SHP77 (cell line): Measurements from ENCODE around the gene NANOS2.

Experiments
- DNase-seq, 2 experiments: peaks; one replicate each; lab custom pipeline; 2025; lab: John Stamatoyannopoulos, UW

NANOS2 gene

DNA sequence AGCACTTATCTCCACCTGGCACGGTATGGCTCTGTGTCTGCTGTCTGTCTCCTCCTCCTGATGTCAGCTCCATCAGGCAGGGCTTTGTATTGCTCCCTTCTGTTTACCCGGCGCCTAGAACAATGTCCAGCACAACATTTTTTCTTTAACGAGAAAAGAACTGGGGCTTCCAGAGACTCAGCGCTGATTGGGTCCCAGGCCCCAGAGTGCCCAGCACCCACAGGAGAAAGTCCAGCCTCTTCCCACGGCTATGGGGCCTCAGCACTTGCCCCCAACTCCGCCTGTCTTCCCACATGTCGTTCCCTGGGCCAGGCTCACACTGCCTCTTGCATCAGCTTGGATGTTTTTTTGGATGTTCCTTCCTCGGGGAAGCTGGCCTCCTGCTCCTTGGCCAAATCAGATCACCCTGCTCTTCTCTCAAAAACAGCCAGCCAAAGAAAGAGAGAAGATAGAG, 19.0 kb downstream of the NANOS2 start:
- DNase-seq, result no peak

DNA sequence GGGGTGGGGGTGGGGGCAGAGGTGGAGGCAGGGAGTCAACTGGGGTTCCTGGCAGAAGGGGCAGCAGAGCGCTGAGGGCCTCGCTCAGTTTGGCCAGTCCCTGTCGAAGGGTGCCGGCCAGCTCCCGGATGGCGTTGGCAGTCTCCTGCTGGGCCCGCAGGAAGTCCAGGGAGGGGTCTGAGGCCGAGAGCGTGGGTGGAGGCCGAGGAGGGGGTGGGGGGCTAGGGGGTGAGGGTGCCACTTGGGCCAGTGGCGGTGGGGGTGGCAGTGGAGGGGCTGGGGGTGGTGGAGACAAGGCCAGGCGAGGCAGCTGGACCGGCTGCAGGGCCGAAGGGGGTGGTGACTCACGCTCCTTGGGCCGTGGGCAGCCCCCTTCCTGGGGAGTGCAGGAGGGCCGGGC, 23.7 kb downstream of the NANOS2 start:
- DNase-seq, result no peak

DNA sequence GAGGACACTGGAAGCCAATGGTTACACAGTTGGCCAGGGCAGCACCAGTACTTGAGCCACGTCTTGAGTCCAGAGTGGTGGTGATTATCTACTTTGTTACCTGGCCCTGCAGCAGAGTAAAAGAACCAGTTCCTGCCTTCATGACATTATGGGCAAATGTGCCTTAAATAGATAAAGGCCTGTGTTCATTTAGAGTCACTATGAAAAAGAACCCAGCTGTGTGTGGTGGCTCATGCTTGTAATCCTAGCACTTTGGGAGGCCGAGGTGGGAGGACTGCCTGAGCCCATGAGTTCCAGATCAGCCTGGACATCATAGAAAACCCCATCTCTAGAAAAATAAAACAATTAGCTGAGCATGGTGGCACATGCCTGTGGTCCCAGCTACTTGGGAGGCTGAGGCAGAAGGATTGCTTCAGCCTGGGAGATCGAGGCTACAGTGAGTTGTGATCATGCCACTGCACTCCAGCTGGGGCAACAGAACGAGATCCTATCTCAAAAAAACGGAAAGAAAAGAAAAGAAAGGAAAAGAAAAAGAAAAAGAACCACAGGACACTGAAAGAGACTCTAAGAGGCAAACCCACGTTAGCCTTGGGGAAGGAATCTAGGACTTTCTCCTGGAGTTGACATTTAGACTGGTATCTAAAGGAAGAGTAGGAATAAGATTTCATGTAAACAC, 25.2 kb downstream of the NANOS2 start:
- DNase-seq, result no peak

DNA sequence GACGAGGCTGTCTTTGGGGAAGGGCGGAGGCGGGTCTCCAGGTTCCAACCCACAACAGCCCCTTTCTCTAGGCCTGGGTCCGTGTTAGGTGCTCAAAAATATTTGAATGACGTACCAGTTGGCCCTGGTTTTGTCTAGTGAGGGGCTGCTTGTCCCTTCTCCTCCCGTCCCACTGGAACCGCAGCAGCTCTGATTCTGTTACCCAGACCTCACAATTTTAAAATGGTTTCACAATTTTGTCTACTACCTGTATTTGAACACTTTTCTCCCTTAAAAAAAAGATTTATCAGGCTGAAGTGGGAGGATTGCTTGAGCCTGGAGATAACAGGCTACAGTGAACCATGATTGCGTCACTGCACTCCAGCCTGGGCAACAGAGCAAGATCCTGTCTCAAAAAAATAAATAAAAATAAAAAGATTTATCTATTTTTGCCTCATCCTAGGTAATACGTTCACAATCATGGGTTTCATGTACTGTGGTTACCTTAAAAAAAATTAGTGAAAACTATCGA, 27.3 kb downstream of the NANOS2 start:
- peak in 1 of 2 experiments; percentile 47 for DNase-seq

DNA sequence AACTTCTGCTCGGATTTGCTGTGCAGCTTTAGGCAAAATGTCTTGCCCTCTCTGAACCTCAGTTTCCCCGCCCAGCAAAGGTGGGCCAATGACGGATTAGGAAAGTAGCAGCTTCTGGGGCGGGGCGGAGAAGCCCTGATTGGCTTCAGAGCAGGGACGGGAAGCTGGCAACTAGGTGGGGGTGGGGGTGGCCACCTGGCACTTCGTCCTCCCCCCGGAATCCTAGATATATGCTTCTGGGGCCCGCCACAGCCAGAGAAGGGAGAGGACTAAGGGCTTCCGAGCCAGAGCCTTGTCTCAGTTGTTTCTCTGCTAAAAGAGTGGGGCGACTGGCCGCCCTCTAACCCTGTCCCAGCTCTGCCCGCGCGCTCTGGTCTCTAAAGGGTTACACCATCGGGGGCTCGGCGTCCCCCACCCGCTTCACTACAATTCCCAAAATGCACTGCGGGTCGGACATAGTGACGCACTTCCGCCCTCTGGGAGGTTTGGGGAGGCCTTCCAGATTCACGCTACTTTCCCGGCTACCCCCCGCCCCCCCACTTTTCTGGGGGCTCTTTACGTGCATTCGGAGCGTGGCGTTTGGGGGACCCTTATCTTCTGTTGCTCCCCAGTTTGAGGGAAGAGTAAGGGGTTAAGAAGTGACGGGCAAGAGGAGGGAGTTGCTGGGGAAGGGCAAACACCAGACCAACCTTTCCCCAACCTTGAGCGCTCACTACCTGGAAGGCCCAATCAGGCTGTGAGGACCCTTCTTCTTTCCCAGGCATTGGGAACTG, 28.0 kb downstream of the NANOS2 start:
- DNase-seq, result peak; percentile 86 to 89

DNA sequence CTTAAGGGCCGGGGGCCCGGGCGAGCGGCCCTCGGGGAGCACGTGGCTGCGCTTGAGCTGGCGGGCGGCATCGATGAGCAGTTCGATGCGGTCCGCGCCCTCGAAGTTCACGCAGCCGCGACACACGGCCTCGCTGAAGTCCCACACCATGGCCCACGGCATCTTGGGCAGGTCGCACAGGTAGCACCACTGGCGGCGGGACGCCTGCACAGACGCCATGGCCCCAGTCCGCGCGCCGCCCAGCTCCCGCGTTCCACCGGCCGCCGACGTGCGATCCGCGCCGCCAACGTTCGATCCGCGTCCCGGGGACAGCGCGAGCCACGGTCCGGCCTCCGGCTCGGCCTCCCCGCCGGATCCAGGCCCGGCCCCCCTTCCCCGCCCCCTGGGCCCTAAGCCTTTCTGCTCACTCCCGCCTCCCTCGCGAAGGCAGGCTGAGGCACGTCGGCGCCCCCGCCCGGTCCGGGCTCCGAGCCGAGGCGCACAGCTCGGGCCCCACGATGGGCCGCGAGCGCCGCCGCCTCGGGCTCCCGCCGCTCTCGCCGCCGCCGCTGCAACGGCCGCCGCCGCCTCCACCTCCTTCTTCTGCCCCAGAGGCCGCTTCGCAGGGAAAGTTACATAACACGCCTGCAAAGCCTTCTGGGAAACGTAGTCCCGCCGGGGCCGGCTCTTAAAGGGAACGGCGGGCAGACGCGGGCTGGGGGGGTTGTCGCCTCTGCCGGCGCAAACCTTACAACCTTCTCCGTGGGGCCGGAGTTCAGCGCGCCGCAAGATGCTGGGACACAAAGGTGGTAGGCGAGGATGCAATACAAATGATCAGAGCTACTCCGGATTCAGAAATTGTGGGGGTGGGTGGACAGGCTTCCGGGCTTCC, 28.8 kb downstream of the NANOS2 start, which contains the start of gene IRF2BP1:
Gene IRF2BP1, minus strand, starts transcription at position 586 of the 871 bp plus-strand sequence. Its CDS starts 367 bp downstream, at position 219.
- peak; percentile 64 to 88 for DNase-seq

DNA sequence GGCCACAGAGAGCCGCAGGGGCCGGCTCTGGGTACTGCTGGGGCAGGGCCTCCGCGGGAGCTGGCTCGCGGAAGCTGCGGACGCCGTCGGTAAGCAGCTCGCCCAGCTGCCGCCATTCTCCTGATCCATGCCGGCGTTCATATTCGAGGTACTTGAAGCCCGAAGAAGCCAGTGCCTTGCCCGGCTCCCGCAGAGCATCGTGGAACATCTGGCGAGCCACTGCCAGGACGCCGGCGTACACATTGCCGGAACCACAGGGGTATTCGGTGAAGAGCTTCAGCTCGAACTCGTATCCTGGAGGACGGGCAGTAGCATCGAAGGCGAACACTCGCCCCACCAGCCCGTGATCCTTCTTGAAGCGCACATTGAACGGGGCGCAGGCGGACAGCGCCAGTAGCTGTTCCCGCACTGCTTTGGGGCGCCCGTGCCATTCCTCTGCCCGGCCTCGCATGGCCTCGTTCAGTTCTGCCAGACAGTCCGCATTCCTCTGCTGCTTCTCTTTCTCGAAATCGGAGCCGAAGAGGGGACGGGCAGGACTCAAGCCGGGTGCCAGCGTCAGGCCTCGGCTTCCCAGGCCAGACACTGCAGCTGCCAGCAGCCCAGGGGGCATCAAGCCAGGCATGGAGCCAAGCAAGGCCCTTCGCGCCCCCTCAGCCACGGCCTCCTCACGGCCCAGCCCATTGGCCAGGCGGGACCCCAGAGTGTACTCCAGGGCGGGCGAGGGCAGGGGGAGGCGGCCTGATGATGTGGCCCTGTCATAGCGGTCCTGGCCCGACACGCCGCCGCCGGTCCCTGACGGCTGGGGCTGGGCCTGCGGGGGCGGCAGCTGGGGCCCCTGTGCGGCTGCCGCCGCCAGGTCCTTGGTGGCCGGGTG, 29.7 kb downstream of the NANOS2 start:
- peak in 1 of 2 experiments; percentile 18 for DNase-seq

DNA sequence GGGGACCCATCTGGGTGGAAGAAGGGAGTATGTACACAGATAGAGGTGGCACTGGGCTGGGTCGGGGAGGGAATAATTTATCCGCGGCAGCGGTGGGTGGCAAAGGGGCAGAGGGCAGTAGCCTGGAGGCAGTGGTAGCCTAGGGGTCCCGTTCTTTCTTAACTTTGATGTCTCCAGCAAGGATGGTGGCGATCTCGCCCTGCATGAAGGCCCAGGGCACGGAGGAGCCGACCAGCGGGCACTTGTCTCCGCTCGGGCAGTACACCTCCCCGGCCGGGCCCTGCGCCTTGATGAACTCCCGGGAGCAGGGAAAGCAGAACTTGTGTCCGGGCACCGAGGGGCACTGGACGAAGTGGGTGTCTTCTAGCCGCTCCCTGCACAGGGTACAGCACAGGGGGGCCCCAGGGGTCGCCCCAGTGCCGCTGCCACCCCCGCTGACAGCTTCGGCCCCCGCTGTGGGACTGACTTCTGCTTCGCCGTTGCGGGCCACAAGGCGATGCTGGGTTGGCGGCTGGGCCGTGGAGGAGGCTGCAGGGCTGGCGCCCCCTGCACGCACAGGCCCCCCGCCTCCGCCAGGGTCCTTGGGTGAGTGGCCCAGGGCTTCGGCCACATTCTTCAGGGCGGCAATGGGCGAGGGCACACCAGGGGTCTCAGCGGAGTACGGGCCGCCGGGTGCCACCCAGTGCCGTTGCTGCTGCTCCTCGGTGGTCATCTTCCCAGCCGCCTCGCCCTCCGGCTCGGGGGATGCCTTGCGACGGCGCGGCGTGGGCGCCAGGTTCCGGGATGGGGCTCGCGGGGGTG, 30.5 kb downstream of the NANOS2 start:
- no peak for DNase-seq

DNA sequence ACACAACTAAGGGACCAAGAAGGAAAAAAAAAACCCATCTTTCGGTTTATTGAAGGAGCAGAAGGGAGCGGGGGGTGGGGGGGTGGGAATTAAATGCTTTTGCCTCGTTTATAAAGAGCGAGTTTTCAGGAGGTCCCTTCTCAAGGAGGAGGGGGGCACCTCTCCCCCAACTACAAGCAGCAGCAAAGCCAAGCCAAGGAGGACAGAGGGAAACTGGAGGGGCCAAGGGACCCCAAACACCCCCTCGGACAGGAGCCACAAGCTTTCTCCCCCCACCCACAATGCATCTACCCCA, 31.0 kb downstream of the NANOS2 start:
- DNase-seq, result no peak

DNA sequence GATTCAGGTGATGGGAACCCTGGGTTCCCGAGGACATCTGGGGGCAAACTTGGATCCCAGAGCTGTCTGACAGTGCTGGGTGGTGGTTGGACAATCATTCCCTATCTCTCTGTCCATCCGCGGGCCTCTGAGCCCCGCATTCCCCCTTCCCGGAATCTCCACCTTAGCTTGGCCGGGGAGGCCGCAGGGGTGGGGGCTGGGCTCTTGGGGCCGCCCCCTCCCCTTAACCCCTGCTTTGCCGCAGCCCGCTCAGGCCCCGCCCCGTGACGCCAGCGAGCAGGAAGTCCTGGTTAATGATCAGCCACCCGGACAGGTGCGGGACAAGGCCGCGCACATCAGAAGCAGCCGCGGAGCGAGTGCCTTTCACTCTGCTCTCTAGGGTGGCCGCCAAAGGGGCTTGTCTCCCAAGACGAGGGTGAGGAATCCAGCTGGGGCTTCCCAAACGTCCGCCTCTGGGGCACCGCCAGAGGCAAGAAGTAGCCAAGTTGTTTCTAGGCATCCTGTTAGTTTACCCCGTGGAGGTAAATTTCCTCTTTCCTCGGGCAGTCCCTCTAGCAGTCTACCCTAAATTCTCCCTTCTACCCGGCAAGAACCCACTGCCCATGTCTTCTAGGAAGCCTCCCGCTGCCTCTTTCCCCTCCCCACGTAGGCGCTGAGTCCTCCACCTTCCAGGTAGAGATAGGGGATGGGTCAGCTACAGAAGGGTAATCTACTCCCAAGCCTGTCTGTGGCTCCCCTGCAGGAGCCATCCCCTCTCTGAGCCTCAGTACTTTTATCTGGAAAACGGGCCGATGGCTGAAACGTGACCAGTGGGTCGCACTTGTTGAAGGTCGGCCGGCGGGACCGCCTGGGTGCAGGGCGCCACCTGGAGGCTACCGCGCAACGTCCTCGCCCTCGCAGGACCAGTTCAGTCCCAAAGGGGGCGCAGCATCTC, 31.7 kb downstream of the NANOS2 start:
- peak; percentile 70 to 81 for DNase-seq

DNA sequence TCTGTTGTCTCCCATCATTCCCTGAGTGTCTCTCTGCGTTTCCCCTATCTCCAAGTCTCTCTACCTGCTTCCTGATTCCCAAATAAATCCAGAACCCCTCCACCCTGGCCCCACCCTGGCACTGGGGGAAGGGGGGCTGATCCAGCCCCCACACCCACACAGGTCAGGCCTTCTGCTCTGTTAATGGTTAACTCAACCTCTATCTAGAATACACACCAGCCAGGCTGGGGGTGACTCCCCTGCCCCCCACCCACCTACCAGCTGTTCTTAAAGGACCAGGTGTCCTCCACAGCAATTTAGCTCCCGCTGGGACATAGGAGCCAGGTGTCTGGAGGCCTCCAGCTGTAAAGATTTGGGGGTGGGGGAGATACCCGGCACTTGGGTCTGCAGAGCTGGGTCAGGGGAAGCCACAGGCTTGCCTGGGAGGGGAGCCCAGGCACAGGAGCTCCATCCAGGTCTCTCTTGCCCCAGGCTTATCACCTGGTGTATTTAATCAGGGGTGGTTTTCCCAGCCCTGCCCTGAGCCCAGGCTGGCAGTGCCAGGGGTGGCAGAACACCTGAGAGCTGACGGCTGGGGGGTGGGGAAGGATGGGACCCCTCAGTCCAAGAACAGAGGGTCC, 32.6 kb downstream of the NANOS2 start:
- no peak for DNase-seq

DNA sequence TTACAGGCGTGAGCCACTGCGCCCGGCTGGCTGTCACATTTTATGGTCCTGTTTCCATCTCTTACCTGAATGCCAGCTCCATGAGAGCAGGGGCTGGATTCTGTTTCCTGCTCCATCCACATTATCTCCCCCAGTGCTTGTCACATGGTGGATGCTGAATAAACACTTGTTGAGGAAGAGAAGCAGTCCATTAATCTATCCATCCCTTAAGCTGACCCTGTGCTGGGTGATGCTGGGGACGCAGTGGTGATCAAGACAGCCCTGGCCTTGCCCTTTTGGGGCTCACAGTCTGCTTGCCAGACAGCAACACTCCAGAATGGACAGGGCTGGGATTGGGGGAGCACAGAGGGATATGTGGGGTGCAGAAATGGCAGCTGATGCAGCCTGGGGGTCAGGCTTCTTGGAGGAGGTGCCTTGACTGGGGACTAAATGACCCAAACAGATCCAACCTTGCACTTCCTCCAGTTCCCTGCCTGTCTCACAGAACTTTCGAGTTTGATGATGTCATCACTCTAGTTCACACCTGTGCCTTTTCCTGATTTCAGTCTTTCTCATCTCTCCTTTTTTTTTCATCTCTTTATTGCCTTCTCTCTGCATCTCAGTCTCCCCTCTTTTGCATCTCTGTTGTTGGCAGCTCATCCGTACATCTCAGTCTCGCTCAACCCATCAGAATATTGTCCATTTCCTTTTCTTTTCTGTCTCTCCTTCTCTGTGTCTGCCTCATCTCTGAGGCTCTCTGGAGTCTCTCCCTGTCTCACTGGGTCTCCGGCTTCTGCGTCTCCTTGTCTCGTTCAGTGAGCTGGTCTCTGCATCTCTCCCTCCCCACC, 33.3 kb downstream of the NANOS2 start:
- DNase-seq, result no peak

DNA sequence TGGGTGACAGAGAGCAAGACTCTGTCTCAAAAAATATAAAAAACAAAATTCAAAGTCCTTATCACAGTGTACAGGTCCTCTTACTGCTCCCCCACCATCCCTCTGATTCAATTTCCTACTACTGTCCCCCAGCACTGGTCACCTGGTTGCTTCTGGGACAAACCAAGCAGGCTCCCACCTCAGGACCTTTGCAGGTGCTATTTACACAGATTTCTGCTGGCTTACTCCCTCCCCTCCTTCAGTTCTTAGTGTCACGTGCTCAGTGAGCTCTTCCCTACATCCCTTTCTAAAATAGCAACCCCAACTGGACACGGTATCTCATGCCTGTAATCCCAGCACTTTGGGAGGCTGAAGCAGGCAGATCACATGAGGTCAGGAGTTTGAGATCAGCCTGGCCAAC, 34.6 kb downstream of the NANOS2 start:
- DNase-seq, result no peak

DNA sequence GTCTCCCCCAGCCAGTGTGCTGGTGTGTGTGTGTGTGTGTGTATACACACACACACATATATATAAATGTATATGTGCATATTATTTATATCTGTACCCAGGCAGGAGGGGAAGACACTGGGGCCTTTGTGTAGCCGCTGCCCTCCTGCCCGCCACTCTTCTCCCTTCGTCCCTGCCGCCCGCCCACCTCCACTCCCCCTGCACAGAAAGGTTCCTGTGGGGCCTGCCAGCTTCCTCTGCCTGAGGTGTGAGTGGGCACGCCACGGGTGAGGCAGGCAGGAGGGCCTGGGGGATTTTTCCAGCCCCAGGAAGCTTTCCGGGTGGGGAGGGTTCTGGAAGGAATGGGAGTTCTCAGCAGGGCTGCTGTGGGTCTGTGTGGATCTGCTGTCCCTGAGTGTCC, 35.5 kb downstream of the NANOS2 start:
- DNase-seq, result no peak

DNA sequence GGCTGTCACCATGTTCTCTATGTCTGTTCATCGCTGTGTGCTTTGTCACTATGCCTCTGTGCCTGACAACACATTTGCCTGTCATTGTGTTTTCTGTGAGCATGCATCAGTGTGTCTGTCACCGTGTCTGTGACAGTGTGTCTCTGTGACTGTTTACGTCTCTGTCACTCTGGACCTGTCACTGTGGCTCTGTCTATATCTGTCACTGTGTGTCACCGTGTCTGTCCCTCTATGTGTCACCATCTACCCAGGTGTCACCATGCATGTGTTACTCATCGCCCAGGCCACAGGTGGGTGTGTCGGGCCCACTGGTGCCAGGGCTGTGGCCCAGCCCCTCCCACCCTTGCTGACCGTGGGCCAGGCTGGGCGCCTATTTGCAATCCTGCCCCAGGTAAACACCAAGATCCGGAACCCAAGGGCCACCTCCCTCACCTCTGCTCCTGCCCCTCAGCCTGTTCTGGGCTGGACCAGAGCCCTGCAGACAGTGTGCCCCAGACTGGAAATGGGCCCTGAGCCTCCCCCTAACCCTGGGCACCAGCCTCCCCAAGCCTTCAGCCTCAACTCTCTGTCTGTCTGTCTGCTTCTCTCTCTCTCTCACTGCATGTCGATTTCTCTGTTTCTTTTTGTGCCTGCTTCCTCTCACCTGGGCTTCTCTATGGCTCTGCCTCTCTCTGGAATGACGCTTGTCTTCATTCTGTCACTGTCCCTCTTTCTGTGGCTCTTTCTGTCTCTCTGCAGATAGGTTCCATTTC, 36.4 kb downstream of the NANOS2 start:
- DNase-seq, result no peak

DNA sequence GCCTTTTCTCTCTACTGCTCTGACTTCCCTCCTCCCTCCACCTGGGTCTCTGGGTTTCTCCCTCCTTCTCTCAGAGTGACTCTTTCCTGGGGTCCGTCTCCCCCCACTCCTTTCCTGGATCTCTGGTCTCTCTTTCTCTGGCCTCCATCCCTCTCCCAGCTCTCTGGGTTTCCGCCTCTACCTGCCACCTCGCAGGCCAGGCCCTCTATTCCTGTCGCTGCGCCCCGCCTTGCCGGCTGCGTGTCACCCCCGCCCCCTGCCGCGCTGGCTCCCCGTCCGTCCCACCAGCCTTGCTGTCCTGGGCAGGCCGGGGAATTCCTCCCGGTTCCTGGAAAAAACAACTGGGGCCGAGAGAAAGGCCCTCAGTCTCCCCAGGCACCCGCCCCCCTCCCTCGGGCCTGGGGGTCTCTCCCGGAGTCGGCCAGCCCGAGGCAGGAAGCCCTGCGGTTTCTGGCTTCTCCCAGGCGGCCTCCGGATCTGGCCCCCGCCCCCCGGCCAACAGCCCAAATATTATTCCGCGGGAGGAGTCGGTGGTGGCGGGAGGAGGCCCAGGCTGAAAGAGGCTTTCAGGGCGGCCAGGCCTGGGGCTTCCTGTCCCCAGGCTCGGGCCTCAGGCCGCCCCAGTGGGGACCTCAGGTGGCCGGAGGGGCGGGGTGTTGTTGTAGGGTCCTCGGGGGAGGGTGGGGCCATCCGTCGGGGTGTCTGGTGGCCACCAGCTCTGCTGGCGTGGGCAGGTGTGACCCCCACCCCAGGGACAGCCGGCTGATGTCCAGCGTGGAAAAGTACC, 38.0 kb downstream of the NANOS2 start:
- no peak for DNase-seq

DNA sequence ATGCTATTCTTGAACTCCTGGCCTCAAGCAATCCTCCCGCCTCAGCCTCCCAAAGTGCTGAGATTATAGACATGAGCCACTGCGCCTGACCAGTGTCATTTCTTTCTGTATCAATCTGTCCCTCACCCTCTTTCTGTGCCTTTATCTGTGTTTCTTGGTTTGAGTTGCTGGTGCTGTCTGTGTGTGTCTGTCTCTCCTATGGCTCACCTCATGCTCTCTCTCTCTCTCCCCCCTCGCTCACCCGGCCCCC, 38.5 kb downstream of the NANOS2 start:
- no peak for DNase-seq
